ENCODE measurements around the gene SNTG2. TPM values are rescaled to one million over a fixed set of nuclear protein-coding genes. Genes with fewer than 3 reads are reported as not detected.

Gene SNTG2
- total and polyA plus RNA-seq, 9 donors: 0.17 to 5.7 (median 1.3) TPM; not detected in 1

DNA sequence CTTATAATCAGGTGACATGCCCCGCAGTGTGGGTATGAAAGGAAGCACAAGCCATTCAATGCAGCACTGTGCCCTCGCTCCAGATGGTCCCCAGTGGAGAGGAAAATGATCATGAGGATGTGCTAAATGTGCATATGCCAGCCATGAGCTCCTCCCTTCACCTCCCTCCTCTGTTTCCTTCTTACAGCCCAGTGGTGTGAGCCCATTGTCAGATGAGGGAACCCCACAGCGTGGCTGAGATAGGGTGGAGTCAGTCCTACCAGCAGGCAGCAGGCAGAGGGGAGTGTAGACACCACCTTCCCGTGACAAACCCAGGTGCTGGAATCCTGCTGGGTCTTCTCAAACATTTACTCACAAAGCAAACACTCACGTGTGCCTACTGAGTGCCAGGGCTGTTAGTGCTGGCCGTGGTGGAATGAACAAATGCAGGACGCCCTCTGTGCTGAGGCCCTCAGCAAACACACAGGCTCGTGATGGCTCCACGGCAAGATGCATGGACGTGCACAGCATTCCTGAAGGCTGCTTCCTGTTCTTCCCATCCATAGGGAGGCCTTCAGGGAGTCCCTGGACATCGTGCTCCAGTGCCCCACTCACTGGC is 280.9 kb downstream of the SNTG2 start:
- Histone ChIP-seq H3K9me3 (no peaks in the 10 kb centered on the region), H3K4me3 (no peak overlapping the region), H3K27ac (no peak overlapping the region), H3K36me3 (no peaks in the 10 kb centered on the region), H3K4me1 (ENCODE audit: insufficient read depth) (no peaks in the 10 kb centered on the region), H3K27me3 (no peaks in the 10 kb centered on the region)
- intact Hi-C loops (cut with DNase I): no loop called here
- DNase-seq: no peak
- TF ChIP-seq, protein P1, sequence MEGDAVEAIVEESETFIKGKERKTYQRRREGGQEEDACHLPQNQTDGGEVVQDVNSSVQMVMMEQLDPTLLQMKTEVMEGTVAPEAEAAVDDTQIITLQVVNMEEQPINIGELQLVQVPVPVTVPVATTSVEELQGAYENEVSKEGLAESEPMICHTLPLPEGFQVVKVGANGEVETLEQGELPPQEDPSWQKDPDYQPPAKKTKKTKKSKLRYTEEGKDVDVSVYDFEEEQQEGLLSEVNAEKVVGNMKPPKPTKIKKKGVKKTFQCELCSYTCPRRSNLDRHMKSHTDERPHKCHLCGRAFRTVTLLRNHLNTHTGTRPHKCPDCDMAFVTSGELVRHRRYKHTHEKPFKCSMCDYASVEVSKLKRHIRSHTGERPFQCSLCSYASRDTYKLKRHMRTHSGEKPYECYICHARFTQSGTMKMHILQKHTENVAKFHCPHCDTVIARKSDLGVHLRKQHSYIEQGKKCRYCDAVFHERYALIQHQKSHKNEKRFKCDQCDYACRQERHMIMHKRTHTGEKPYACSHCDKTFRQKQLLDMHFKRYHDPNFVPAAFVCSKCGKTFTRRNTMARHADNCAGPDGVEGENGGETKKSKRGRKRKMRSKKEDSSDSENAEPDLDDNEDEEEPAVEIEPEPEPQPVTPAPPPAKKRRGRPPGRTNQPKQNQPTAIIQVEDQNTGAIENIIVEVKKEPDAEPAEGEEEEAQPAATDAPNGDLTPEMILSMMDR (IDR thresholded peaks at IDR 0.05): no peak
- TF ChIP-seq EP300 (IDR thresholded peaks at IDR 0.05): no peak
- TF ChIP-seq POLR2A (IDR thresholded peaks at IDR 0.05): no peak
- WGBS, 3 donors: 85 to 89% (median 88%) methylated on average over 11 of the region's 11 CpGs

GRCh38 chr2:1233281-1233680 is 282.6 kb downstream of the SNTG2 start:
- Histone ChIP-seq H3K27me3 (no peaks in the 10 kb centered on the region), H3K4me1 (ENCODE audit: insufficient read depth) (no peaks in the 10 kb centered on the region), H3K9me3 (no peaks in the 10 kb centered on the region), H3K4me3 (no peak overlapping the region), H3K36me3 (no peaks in the 10 kb centered on the region), H3K27ac (no peak overlapping the region)
- peak in 1 of 5 donors; percentile 36 for DNase-seq
- 83 to 90% (median 87%) methylated on average over 15 of the region's 15 CpGs for WGBS, 3 donors
- TF ChIP-seq, protein P1 (IDR thresholded peaks at IDR 0.05): no peak
- no peak for TF ChIP-seq EP300 (IDR thresholded peaks at IDR 0.05)
- no peak for TF ChIP-seq POLR2A (IDR thresholded peaks at IDR 0.05)
- intact Hi-C loops (cut with DNase I): no loop called here

- TF ChIP-seq POLR2A (IDR thresholded peaks at IDR 0.05) (no peak), EP300 (IDR thresholded peaks at IDR 0.05) (no peak)
- TF ChIP-seq, protein P1 (IDR thresholded peaks at IDR 0.05): no peak
- H3K27ac ChIP-seq: no peak overlapping the region
- no peaks in the 10 kb centered on the region for H3K27me3 ChIP-seq
- intact Hi-C loops (cut with DNase I): no loop called here
- H3K36me3 ChIP-seq: no peaks in the 10 kb centered on the region
- WGBS, 3 donors: 90 to 96% (median 91%) methylated on average over 12 to 13 of the region's 13 CpGs
- DNase-seq: no peak
- H3K4me1 ChIP-seq (ENCODE audit: insufficient read depth): no peaks in the 10 kb centered on the region
- H3K9me3 ChIP-seq: no peaks in the 10 kb centered on the region
- no peak overlapping the region for H3K4me3 ChIP-seq
These were observed 284.2 kb downstream of the SNTG2 start for GRCh38 chr2:1234731-1235308.

- H3K27me3 ChIP-seq: no peaks in the 10 kb centered on the region
- H3K4me3 ChIP-seq: no peak overlapping the region
- TF ChIP-seq, protein P1 (IDR thresholded peaks at IDR 0.05): no peak
- TF ChIP-seq POLR2A (IDR thresholded peaks at IDR 0.05) (no peak), EP300 (IDR thresholded peaks at IDR 0.05) (no peak)
- no peaks in the 10 kb centered on the region for H3K9me3 ChIP-seq
- WGBS, 3 donors: 44 to 63% (median 58%) methylated on average over 5 of the region's 5 CpGs
- H3K4me1 ChIP-seq (ENCODE audit: insufficient read depth): no peaks in the 10 kb centered on the region
- H3K36me3 ChIP-seq: no peaks in the 10 kb centered on the region
- intact Hi-C loops (cut with DNase I): no loop called here
- no peak for DNase-seq
- H3K27ac ChIP-seq: no peak overlapping the region
These were observed 285.2 kb downstream of the SNTG2 start for GRCh38 chr2:1235806-1236205.
